ENCODE data around the gene UGT1A1. TPM values are rescaled to one million over a fixed set of nuclear protein-coding genes. Genes with fewer than 3 reads are reported as not detected.

UGT1A1 gene
- total and polyA plus RNA-seq, 2 of the 13 experiments (the other 11 are each of a cell fraction or from before 2014, with no cell fraction given) = 0.69 to 0.75 TPM

- no peaks in the 10 kb centered on the region for H3K9me3 ChIP-seq (ENCODE audit: low read length)
- intact Hi-C loops (cut with micrococcal nuclease; ENCODE audit: unreplicated experiment) (no loop called here), in situ Hi-C loops (cut with HindIII; ENCODE audit: extremely low pct_ligation_motif_present, low pct_unique_long_range_greater_than_20kb) (no loop called here)
- no peak for TF ChIP-seq ZBTB10 (CRISPR knock-in tag; IDR thresholded peaks at IDR 0.05; ENCODE audit: borderline replicate concordance)
- no peak for TF ChIP-seq ZNF234 (CRISPR knock-in tag; conservative IDR thresholded peaks at IDR 0.05)
- TF ChIP-seq FOXP1 (IDR thresholded peaks at IDR 0.05) = no peak
- TF ChIP-seq FOXP1 (CRISPR knock-in tag; IDR thresholded peaks at IDR 0.05) = no peak
- no peak for TF ChIP-seq ZNF703 (CRISPR knock-in tag; IDR thresholded peaks at IDR 0.05; ENCODE audit: borderline replicate concordance)
- no peaks in the 10 kb centered on the region for H3K79me2 ChIP-seq (ENCODE audit: insufficient read depth, low read length)
- H4K20me1 ChIP-seq (ENCODE audit: insufficient read depth, low read length) = no peaks in the 10 kb centered on the region
- ATAC-seq (no peak), DNase-seq (ENCODE audit: low spot score) (no peak), FAIRE-seq (no peak)
- H3K4me3 ChIP-seq (replicated peaks in 1 of 3; ENCODE audit: insufficient read depth in 1 of 3, low read depth in 2 of 3, low read length in 3 of 3) = no peak within 1 kb of the TSS
- H3K9ac ChIP-seq (ENCODE audit: insufficient read depth, low read depth, low read length) = no peak within 1 kb of the TSS
- CTCF ChIA-PET (ENCODE audit: low intra/inter-chr PET ratio, low total read pairs) = no interaction called here
- H2AFZ ChIP-seq (ENCODE audit: low read length) = no peak within 1 kb of the TSS
- H3K27me3 ChIP-seq (ENCODE audit: control insufficient read depth in 1 of 2, insufficient read depth in 2 of 2, low read length in 2 of 2) = peaks cover 2 to 8% of the 10 kb centered on the region in 2 experiments; a peak in 2 of 5 replicates
- H3K36me3 ChIP-seq (replicated peaks in 1 of 2; ENCODE audit: control insufficient read depth in 1 of 2, insufficient read depth in 2 of 2, low read length in 2 of 2) = no peaks in the 10 kb centered on the region
- no peaks in the 10 kb centered on the region for H3K4me1 ChIP-seq (ENCODE audit: insufficient read depth, low read length)
- no TSS peak for BruUV-seq (replicated peaks)
- H3K4me2 ChIP-seq (ENCODE audit: low read depth, low read length) = no peak within 1 kb of the TSS
- POLR2A ChIA-PET = no interaction called here
- 80% methylated on average over 7 of the region's 7 CpGs for WGBS (ENCODE audit: low lambda C conversion rate)
- no peak within 1 kb of the TSS for H3K27ac ChIP-seq (ENCODE audit: extremely low read length, insufficient read depth, low read length)
Observed at GRCh38 chr2:233718552-233718951, 41.5 kb upstream of the UGT1A1 start, which contains the start of gene UGT1A4. TSS of gene UGT1A4 (plus strand) at chr2:233718736. CDS start at chr2:233718821, 85 bp downstream.

GRCh38 chr2:233728723-233729301 lies 31.3 kb upstream of the UGT1A1 start, which contains the start of gene UGT1A3:
TSS of gene UGT1A3 (plus strand) at chr2:233729042. CDS start at chr2:233729127, 85 bp downstream.
- no peaks in the 10 kb centered on the region for H3K79me2 ChIP-seq (ENCODE audit: insufficient read depth, low read length)
- no peak within 1 kb of the TSS for H3K9ac ChIP-seq (ENCODE audit: insufficient read depth, low read depth, low read length)
- no peaks in the 10 kb centered on the region for H4K20me1 ChIP-seq (ENCODE audit: insufficient read depth, low read length)
- H3K27ac ChIP-seq (ENCODE audit: extremely low read length, insufficient read depth, low read length) = no peak within 1 kb of the TSS
- ChIA-PET POLR2A (interaction anchor here (1.1 kb wide), 1 partner anchor 8 kb away, joined by 3 read pairs; no protein-coding TSS in a partner anchor), CTCF (ENCODE audit: low intra/inter-chr PET ratio, low total read pairs) (no interaction called here)
- intact Hi-C loops (cut with micrococcal nuclease; ENCODE audit: unreplicated experiment) (no loop called here), in situ Hi-C loops (cut with HindIII; ENCODE audit: extremely low pct_ligation_motif_present, low pct_unique_long_range_greater_than_20kb) (no loop called here)
- FAIRE-seq (no peak), DNase-seq (ENCODE audit: low spot score) (no peak), ATAC-seq (peak; percentile 27; the same call in 2 of the 3 replicates)
- peaks cover 1 to 24% of the 10 kb centered on the region in 2 experiments; a peak in 3 of 5 replicates for H3K27me3 ChIP-seq (ENCODE audit: control insufficient read depth in 1 of 2, insufficient read depth in 2 of 2, low read length in 2 of 2)
- no TSS peak for BruUV-seq (replicated peaks)
- no peaks in the 10 kb centered on the region for H3K36me3 ChIP-seq (replicated peaks in 1 of 2; ENCODE audit: control insufficient read depth in 1 of 2, insufficient read depth in 2 of 2, low read length in 2 of 2)
- no peaks in the 10 kb centered on the region; the same call in 1 of the 2 replicates for H3K4me1 ChIP-seq (ENCODE audit: insufficient read depth, low read length)
- no peak within 1 kb of the TSS for H3K4me3 ChIP-seq (replicated peaks in 1 of 3; ENCODE audit: insufficient read depth in 1 of 3, low read depth in 2 of 3, low read length in 3 of 3)
- H3K9me3 ChIP-seq (ENCODE audit: low read length) = no peaks in the 10 kb centered on the region
- no peak within 1 kb of the TSS for H3K4me2 ChIP-seq (ENCODE audit: low read depth, low read length)
- WGBS (ENCODE audit: low lambda C conversion rate) = 67% methylated on average over 6 of the region's 8 CpGs
- no peak within 1 kb of the TSS for H2AFZ ChIP-seq (ENCODE audit: low read length)
- TF ChIP-seq ZIK1 (CRISPR knock-in tag; IDR thresholded peaks at IDR 0.05; ENCODE audit: borderline replicate concordance, low read depth) (no peak), ATM (IDR thresholded peaks at IDR 0.05; ENCODE audit: borderline replicate concordance) (no peak), ZNF614 (CRISPR knock-in tag; IDR thresholded peaks at IDR 0.05; ENCODE audit: borderline replicate concordance) (no peak), ZNF230 (CRISPR knock-in tag; IDR thresholded peaks at IDR 0.05) (no peak), MXD1 (CRISPR knock-in tag; IDR thresholded peaks at IDR 0.05) (no peak), JUN (CRISPR knock-in tag; IDR thresholded peaks at IDR 0.05) (no peak), CSRNP1 (CRISPR knock-in tag; IDR thresholded peaks at IDR 0.05) (no peak), ZBTB8A (CRISPR knock-in tag; IDR thresholded peaks at IDR 0.05; ENCODE audit: borderline replicate concordance, low read depth) (no peak), ZNF720 (CRISPR knock-in tag; IDR thresholded peaks at IDR 0.05) (no peak), TEAD2 (CRISPR knock-in tag; IDR thresholded peaks at IDR 0.05) (no peak)
